ENCODE measurements around the gene LRRFIP2. TPM values are rescaled to one million over a fixed set of nuclear protein-coding genes. Genes with fewer than 3 reads are reported as not detected.

The LRRFIP2 gene
- total RNA-seq, 1 donor from 2014 or later = 42.8 TPM

- Histone ChIP-seq H3K27me3 (no peaks in the 10 kb centered on the region), H3K4me3 (no peak overlapping the region), H3K27ac (no peak overlapping the region), H3K4me1 (peaks cover 0 to 14% of the 10 kb centered on the region in 2 donors), H3K36me3 (peaks cover 0 to 27% of the 10 kb centered on the region in 2 donors), H3K9me3 (no peaks in the 10 kb centered on the region)
- intact Hi-C loops (cut with DNase I) = no loop called here
- no peak for DNase-seq (ENCODE audit: low spot score in 2 of 2)
- TF ChIP-seq, protein P1, sequence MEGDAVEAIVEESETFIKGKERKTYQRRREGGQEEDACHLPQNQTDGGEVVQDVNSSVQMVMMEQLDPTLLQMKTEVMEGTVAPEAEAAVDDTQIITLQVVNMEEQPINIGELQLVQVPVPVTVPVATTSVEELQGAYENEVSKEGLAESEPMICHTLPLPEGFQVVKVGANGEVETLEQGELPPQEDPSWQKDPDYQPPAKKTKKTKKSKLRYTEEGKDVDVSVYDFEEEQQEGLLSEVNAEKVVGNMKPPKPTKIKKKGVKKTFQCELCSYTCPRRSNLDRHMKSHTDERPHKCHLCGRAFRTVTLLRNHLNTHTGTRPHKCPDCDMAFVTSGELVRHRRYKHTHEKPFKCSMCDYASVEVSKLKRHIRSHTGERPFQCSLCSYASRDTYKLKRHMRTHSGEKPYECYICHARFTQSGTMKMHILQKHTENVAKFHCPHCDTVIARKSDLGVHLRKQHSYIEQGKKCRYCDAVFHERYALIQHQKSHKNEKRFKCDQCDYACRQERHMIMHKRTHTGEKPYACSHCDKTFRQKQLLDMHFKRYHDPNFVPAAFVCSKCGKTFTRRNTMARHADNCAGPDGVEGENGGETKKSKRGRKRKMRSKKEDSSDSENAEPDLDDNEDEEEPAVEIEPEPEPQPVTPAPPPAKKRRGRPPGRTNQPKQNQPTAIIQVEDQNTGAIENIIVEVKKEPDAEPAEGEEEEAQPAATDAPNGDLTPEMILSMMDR (IDR thresholded peaks at IDR 0.05) = no peak
Measured at GRCh38 chr3:37140899-37141541, 33.4 kb downstream of the LRRFIP2 start.

GRCh38 chr3:37139567-37140052 is 34.8 kb downstream of the LRRFIP2 start:
- Histone ChIP-seq H3K4me1 (peaks cover 0 to 5% of the 10 kb centered on the region in 2 donors), H3K9me3 (no peaks in the 10 kb centered on the region), H3K36me3 (peaks cover 0 to 27% of the 10 kb centered on the region in 2 donors), H3K27ac (no peak overlapping the region), H3K4me3 (no peak overlapping the region), H3K27me3 (no peaks in the 10 kb centered on the region)
- intact Hi-C loops (cut with DNase I) = no loop called here
- TF ChIP-seq, protein P1 (IDR thresholded peaks at IDR 0.05) = no peak
- no peak for DNase-seq (ENCODE audit: low spot score in 2 of 2)

DNA sequence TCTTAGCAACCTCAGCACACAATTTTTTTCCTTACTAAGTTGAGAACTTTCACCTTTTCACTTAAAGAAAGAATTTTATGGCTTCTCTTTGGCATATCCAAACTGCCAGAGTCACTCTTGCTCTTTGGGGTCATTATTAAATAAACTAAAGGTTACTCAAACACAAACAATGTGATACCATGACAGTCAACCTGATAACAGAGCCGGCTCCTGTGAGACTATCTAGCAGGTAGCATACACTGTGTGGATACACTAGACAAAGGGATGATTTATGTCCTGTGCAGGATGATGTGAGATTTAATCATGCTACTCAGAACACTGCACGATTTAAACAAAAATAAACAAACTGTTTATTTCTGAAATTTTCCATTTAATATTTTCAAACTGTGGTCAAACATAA is 35.6 kb downstream of the LRRFIP2 start:
- H3K4me3 ChIP-seq = no peak overlapping the region
- H3K27me3 ChIP-seq = no peaks in the 10 kb centered on the region
- H3K4me1 ChIP-seq = peaks cover 0 to 5% of the 10 kb centered on the region in 2 donors
- peaks cover 0 to 25% of the 10 kb centered on the region in 2 donors for H3K36me3 ChIP-seq
- no peaks in the 10 kb centered on the region for H3K9me3 ChIP-seq
- TF ChIP-seq, protein P1 (IDR thresholded peaks at IDR 0.05) = no peak
- DNase-seq (ENCODE audit: low spot score in 2 of 2) = no peak
- intact Hi-C loops (cut with DNase I) = no loop called here
- no peak overlapping the region for H3K27ac ChIP-seq

DNA sequence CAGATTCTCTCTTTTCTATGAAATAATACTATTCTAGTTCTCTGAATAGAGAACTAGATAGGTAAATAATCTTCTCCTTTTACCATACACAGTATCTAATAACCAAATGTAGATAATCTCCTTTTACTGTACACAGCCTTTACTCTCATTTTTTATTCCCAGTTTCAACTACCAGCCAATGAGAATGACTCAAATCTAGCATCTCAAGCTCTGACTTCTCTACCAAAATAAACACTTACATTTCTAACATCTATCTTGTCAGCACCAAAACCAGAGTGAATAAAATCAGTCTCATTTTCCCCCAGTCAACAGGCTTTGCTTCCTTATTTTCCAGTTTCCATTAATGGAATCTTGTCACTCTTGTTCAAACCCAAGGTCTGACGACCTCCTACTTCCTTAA is 36.9 kb downstream of the LRRFIP2 start:
- TF ChIP-seq, protein P1 (IDR thresholded peaks at IDR 0.05) = no peak
- Histone ChIP-seq H3K4me3 (no peak overlapping the region), H3K27ac (no peak overlapping the region), H3K9me3 (no peaks in the 10 kb centered on the region), H3K36me3 (peaks cover 0 to 12% of the 10 kb centered on the region in 2 donors), H3K27me3 (no peaks in the 10 kb centered on the region), H3K4me1 (peaks cover 0 to 7% of the 10 kb centered on the region in 2 donors)
- no peak for DNase-seq (ENCODE audit: low spot score in 2 of 2)
- intact Hi-C loops (cut with DNase I) = no loop called here

DNA sequence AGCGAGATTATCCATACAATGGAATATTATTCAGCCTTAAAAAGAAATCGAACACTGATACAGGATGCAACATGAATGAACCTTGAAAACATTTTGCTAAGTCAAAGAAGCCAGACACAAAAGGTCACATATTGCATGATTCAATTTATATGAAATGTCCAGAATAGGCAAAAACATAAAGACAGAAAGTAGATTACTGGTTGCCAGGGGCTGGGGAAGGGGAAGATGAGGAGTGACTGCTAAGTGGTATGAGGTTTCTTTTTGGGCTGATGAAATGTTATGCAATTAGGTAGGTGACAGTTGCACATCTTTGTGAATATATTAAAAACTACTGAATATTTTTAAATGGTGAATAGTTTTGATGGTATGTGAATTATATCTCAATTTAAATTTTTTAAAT is 38.3 kb downstream of the LRRFIP2 start:
- H3K4me1 ChIP-seq = peaks cover 0 to 7% of the 10 kb centered on the region in 2 donors
- H3K27ac ChIP-seq = no peak overlapping the region
- DNase-seq (ENCODE audit: low spot score in 2 of 2) = no peak
- no peaks in the 10 kb centered on the region for H3K27me3 ChIP-seq
- TF ChIP-seq, protein P1 (IDR thresholded peaks at IDR 0.05) = no peak
- intact Hi-C loops (cut with DNase I) = no loop called here
- no peak overlapping the region for H3K4me3 ChIP-seq
- H3K36me3 ChIP-seq = no peaks in the 10 kb centered on the region
- no peaks in the 10 kb centered on the region for H3K9me3 ChIP-seq

Data from ascending aorta (tissue), 2 donors.